GM19351 (cell line): ENCODE data around the gene LRRC10B.

Experiments
- ATAC-seq: cut with Tn5 transposase; IDR thresholded peaks from one replicate; pipeline ENCODE4 v1.9.1; 2021; ENCODE audit warnings: mild to moderate bottlenecking, moderate library complexity; ENCODE audit not compliant: unreplicated experiment

LRRC10B gene

GRCh38 chr11:61486011-61486620 lies 22.4 kb upstream of the LRRC10B start:
- no peak for ATAC-seq

DNA sequence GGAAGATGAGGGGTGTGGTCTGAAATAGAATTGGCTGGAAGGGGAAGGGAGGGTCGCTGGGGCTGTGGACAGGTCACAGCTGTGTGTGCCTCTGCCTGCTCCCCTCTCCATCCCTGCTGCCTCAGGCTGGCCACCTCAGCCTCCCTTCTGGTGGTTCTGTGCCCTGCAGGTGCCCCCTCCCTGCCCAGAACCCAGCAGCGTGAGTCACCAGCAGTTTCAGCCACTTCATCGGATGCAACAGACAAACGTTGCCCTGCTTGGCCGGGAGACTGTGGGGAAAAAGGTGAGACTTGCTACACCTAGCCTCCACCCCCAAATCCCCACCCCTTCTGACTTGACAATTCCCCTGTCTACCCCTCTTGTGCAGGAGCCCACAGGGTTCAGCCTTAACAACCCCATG lies 21.8 kb upstream of the LRRC10B start:
- no peak for ATAC-seq

DNA sequence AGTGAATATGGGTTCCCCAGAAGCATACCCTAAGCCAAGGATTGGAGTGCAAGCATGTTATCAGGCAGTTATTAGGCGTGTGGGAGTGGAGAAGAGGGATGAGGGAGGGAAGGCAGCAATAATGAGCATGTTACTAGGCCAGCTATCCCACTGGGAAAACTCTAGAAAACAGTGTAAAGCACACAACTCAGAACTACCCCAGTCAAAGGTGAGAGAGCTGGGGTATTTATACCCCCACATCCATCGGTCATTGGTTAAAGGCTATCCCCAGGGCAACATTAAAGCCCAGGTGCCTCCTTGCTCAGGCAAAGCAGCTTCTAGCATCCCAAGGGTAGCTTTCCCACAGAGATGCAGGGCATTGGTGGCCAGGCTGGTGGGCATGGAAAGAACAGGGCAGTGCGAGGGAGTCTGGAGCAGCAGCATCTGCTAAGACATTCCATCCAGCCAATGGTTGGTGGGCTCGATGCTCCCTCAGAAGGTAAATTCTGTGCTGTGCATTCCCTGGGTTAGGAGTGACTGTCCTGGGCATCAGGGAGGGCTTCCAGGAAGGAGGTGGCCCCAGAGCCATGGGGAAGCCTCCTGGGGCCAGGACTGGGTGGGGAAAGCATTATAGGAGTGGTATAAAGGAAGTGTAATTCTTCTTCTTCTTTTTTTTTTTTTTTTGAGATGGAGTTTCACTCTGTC lies 21.1 kb upstream of the LRRC10B start:
- ATAC-seq: no peak

DNA sequence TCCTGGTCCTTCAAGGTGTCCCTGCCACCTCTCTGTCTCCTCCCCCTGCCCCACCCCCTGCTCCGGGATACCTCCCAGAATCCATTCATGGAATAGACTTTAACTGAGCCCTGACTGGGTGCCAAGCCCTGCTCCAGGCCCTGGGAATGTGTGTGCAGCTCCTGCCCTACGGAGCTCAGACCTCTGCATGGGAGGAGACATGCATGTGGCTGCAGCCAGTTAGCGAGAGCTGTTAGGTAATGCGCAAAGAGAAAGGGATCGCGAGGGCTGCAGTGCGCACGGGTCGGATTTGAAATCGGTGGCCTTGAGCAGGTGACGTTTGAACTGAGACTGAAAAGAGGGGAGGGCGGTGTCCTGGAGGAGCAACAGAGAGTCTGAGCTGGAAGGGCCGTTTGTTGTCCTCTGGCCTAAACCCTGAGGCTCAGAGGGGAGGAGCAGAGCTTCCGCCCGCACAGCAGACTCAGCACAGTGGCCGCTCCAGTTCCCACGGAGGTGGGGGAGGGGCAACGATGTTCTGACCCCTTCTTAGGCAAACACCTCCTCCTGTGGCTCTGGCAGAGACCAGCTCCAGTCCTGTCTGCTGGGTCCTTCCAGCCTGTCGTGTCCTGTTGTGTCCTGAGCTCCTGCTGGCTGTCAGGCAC lies 19.8 kb upstream of the LRRC10B start:
- ATAC-seq: no peak

DNA sequence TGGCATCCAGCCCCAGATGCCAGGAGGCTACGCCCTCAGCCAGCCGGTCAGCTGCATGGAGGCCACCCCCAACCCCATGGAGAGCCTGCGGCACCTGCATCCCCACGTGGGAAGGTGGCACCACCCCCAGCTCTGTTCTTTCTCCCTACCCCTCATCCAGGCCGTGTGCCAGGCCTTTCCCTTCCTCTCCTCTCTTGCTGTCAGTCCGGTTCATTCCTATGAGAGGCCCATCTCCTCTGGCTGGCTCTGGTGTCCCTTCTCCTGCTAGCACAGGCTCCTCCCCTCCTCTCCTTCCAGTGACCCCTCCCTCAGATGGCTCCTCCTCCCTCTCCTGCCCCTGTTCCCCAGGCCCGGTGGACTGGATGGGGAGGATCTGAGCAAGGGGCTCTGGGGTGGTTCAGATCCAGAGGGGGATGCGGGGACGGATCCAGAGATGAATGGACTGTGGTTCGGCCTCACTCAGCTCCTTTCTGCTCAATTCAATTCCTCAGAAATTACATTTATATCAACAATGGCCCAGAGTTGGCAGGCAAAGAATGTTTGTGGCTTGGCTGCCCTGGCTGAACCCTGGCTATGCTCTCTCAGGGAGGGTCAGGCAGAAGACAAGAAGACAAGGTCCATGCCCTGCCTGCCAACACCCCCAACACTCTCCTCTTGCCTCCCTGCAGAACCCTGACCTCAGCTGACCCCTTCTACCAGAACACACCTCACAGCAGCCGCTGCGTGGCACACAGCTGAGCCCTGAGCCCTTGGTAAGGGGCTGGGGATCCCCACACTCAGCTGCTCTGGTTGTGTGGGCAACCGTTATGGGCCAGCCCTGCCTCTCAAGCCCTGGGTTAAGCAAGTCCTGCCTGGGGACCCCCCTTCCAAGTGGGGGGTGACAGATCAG lies 18.5 kb upstream of the LRRC10B start:
- ATAC-seq: no peak

DNA sequence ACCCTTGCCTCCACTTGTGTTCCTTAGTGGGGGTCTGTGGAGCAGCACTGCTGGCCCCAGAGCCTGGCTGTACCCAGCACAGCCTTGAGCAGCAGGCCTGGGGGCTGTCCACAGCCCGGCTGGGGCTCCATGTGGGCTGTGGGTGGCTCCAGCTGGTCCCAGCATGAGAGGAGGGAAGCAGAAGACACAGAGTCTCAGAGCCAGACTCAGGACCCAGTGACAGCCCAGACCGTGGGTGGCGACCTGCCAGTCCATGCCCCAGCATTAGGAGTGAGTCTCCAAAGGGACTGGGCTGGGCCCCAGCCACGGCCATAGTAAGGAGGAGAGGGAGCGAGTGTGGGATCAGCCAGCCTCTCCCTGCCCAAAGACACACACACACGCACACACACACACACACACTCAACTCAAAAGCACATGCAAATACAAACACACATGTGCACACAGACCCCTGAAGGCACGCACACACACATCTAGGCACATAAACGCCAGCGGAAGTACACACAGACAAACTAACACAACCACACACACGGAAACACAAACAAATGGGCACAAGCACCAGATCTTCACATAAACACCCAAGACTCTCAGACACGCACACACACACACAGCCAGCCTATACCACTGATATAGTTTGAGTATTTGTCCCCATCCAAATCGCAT lies 16.7 kb upstream of the LRRC10B start:
- ATAC-seq: no peak

- ATAC-seq: no peak
Measured at GRCh38 chr11:61494381-61494961, 14.1 kb upstream of the LRRC10B start.

- no peak for ATAC-seq
Measured at GRCh38 chr11:61495801-61496601, 12.5 kb upstream of the LRRC10B start.

DNA sequence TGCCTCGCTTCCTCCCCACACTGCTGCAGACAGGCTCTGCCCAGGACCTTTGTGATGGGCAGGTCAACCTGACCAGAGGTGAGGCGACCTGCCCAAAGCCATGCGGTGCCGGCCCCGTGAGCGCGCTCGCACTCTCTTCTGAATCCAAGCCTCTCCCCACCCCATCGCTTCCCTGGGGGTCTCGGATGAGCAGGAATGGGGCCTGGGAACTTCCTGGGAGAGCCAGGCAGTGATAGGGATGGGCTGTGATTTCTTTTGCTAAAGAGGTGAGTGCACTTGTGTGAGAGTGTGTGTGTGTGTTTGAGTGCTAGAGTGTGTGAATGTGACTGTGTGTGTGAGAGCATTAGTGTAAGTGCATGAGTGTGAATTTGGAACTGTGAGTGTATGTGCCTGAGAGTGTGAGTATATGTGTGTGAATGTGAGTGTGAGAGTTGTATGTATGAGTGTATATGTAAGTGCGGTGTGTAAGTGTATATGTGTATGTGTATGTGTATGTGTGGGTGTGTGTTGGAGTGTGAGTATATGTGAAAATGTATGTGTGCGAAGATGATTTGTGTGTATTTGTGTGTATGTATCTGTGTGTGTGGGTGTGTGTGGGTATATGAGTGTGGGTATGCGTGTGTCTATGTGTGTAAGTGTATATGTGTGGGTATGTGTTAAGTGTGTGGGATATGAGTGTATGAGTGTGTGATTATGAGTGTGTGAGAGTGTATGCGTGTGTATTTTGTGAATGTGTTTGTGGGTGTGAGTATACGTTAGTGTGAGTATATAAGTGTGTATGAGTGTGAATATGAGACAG lies 11.7 kb upstream of the LRRC10B start:
- ATAC-seq: no peak

DNA sequence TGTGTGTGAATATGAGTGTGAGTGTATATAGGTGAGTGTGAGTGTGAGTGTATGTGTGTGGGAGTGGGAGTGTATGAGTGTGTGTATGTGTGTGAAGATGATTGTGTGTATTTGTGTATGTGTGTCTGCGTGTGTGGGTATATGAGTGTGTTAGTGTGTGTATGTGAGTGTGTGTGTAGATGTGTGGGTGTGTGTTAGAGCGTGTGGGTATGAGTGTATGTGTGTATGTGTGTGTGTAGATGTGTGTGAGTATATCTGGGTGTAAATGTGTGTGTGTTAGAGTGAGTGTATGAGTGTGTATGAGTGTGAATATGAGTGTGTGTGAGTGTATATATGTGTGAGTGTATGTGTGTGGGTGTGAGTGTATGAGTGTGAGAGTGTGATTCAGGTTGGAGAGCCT lies 11.1 kb upstream of the LRRC10B start:
- ATAC-seq: no peak

- no peak for ATAC-seq
Measured at GRCh38 chr11:61497876-61498275, 10.7 kb upstream of the LRRC10B start.

DNA sequence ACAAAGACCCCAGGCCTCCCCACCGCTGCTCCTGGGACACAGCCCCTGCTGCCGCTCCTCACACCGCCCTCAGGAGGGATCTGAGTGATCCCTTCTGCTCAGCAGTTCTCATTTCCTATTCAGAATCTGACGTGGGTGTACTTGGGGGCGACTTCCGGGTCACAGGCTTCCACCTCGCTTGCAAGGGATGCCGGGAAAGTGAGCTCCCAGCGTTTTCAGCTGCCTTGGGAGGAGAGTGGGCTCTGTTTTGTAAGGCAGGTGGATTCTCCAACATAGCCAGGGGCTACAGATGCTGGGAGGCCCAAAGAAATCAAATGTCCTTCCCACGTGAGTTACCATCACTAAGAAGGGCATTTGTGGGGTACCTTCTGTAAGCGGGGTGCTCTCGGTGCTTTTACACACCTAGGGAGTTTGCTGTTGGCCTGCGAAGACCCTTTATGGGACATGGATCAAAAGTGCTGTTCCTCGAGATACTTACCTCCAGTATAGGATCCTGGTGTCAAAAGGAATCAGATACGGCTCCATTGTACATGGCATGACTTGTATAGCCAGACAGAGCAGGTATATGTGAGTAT lies 9.7 kb upstream of the LRRC10B start:
- no peak for ATAC-seq

GRCh38 chr11:61499816-61500491 lies 8.6 kb upstream of the LRRC10B start:
- no peak for ATAC-seq

GRCh38 chr11:61502522-61502921 lies 6.0 kb upstream of the LRRC10B start:
- no peak for ATAC-seq

GRCh38 chr11:61503135-61503770 lies 5.3 kb upstream of the LRRC10B start:
- no peak for ATAC-seq

DNA sequence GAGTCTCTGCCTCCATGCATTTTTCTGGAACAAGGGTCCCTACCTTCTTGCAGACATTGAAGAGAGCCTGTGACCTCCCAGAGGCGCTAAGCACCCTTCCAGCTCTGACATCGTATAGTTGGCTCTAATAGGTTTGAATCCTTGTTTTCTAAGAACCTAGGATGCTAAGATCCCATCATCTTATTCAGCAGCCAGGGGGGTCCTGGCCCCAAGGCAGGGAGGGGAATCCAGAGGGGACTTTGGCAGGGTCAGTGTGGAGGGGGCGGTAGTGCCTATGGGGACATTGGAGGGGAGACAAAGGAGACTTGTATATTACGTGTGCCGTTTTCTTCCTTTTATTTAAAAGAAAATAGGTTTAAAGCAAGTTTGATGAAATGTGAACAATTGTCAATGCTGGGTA lies 3.4 kb upstream of the LRRC10B start:
- no peak for ATAC-seq

GRCh38 chr11:61505640-61506155 lies 2.9 kb upstream of the LRRC10B start:
- no peak for ATAC-seq
